Astrocyte (in vitro differentiated cells and primary cell): ENCODE results near the gene SNRPB2. TPM values are rescaled to one million over a fixed set of nuclear protein-coding genes. Genes with fewer than 3 reads are reported as not detected.

Source experiments
- DNase-seq: peaks from one replicate; pipeline ENCODE4 v3.0.0-alpha.2; 2010; ENCODE audit warnings: low read depth
- FAIRE-seq: peaks from 2 replicates; lab custom pipeline; 2011; peaks lifted over from hg19 to GRCh38; lab: Jason Lieb, UNC
- H2AFZ ChIP-seq: 2 replicates; pipeline ENCODE4 v1.6.0; 2012; ENCODE audit warnings: low read depth, low read length, inconsistent platforms
- H3K27ac ChIP-seq: 2 replicates; pipeline ENCODE4 v1.5.1; 2011; ENCODE audit warnings: low read depth, low read length, inconsistent platforms
- H3K27me3 ChIP-seq: 2 replicates; pipeline ENCODE4 v1.6.0; 2011; ENCODE audit warnings: low read length, inconsistent platforms; ENCODE audit not compliant: insufficient read depth
- H3K36me3 ChIP-seq: 2 replicates; pipeline ENCODE4 v1.5.1; 2011; ENCODE audit warnings: low read length, inconsistent platforms; ENCODE audit not compliant: insufficient read depth
- H3K4me1 ChIP-seq: 2 replicates; pipeline ENCODE4 v1.5.1; 2011; ENCODE audit warnings: low read length, inconsistent platforms; ENCODE audit not compliant: insufficient read depth
- H3K4me2 ChIP-seq: 2 replicates; pipeline ENCODE4 v1.6.0; 2012; ENCODE audit warnings: low read length, inconsistent platforms
- H3K4me3 ChIP-seq: 2 replicates; pipeline ENCODE4 v1.5.1; 2011; ENCODE audit warnings: low read depth, mild to moderate bottlenecking, low read length, inconsistent platforms; ENCODE audit not compliant: insufficient read depth
- H3K79me2 ChIP-seq: 2 replicates; pipeline ENCODE4 v1.6.0; 2012; ENCODE audit warnings: mild to moderate bottlenecking, low read length, inconsistent platforms; ENCODE audit not compliant: insufficient read depth
- H3K9ac ChIP-seq: 2 replicates; pipeline ENCODE4 v1.6.0; 2012; ENCODE audit warnings: mild to moderate bottlenecking, low read length, inconsistent platforms
- H3K9me3 ChIP-seq: 2 replicates; pipeline ENCODE4 v1.5.1; 2012; ENCODE audit warnings: low read depth, mild to moderate bottlenecking, low read length, inconsistent platforms; ENCODE audit not compliant: insufficient read depth
- H4K20me1 ChIP-seq: 2 replicates; pipeline ENCODE4 v1.6.0; 2012; ENCODE audit warnings: low read length, inconsistent platforms; ENCODE audit not compliant: insufficient read depth
- H3K27ac Mint-ChIP-seq: one replicate; pipeline ENCODE4 v1.8.0; 2021; ENCODE audit warnings: mild to moderate bottlenecking, mixed read lengths; ENCODE audit not compliant: unreplicated experiment
- H3K27me3 Mint-ChIP-seq: one replicate; pipeline ENCODE4 v1.8.0; 2021; ENCODE audit warnings: low read depth, mixed read lengths; ENCODE audit not compliant: unreplicated experiment
- H3K36me3 Mint-ChIP-seq: one replicate; pipeline ENCODE4 v1.8.0; 2021; ENCODE audit warnings: low read depth, mixed read lengths; ENCODE audit not compliant: unreplicated experiment
- H3K4me1 Mint-ChIP-seq: one replicate; pipeline ENCODE4 v1.8.0; 2021; ENCODE audit warnings: low read depth, mixed read lengths; ENCODE audit not compliant: unreplicated experiment
- H3K4me3 Mint-ChIP-seq: one replicate; pipeline ENCODE4 v1.8.0; 2021; ENCODE audit warnings: mild to moderate bottlenecking, moderate library complexity, mixed read lengths; ENCODE audit not compliant: unreplicated experiment
- H3K9me3 Mint-ChIP-seq: one replicate; pipeline ENCODE4 v1.8.0; 2021; ENCODE audit warnings: mild to moderate bottlenecking, mixed read lengths; ENCODE audit not compliant: unreplicated experiment
- EZH2 ChIP-seq: IDR thresholded peaks from 2 replicates; pipeline ENCODE4 v1.6.1; 2012; ENCODE audit warnings: mild to moderate bottlenecking, low read length, inconsistent platforms; ENCODE audit not compliant: insufficient read depth
- total RNA-seq: library from RNA; stranded (reverse); gene quantifications from 2 replicates; pipeline ENCODE4 v1.2.1, GENCODE V29; 2021
- TF ChIP-seq, protein P1 (sequence below): IDR thresholded peaks from 2 replicates; pipeline ENCODE4 v1.5.1; 2011; ENCODE audit warnings: low read depth, mild to moderate bottlenecking, inconsistent platforms, low read length, moderate library complexity; ENCODE audit not compliant: insufficient read depth

Gene SNRPB2
- total RNA-seq, 1 donor from 2014 or later: 76.3 TPM

- no peaks in the 10 kb centered on the region for H4K20me1 ChIP-seq
- no peak for TF ChIP-seq EZH2
- TF ChIP-seq, protein P1, sequence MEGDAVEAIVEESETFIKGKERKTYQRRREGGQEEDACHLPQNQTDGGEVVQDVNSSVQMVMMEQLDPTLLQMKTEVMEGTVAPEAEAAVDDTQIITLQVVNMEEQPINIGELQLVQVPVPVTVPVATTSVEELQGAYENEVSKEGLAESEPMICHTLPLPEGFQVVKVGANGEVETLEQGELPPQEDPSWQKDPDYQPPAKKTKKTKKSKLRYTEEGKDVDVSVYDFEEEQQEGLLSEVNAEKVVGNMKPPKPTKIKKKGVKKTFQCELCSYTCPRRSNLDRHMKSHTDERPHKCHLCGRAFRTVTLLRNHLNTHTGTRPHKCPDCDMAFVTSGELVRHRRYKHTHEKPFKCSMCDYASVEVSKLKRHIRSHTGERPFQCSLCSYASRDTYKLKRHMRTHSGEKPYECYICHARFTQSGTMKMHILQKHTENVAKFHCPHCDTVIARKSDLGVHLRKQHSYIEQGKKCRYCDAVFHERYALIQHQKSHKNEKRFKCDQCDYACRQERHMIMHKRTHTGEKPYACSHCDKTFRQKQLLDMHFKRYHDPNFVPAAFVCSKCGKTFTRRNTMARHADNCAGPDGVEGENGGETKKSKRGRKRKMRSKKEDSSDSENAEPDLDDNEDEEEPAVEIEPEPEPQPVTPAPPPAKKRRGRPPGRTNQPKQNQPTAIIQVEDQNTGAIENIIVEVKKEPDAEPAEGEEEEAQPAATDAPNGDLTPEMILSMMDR: no peak
- DNase-seq (no peak), FAIRE-seq (no peak)
- Mint-ChIP-seq H3K36me3 (no peaks in the 10 kb centered on the region), H3K9me3 (no peaks in the 10 kb centered on the region), H3K4me1 (no peaks in the 10 kb centered on the region), H3K27me3 (peaks cover 4% of the 10 kb centered on the region), H3K27ac (no peak overlapping the region), H3K4me3 (no peak overlapping the region)
- no peaks in the 10 kb centered on the region for H3K79me2 ChIP-seq
- no peaks in the 10 kb centered on the region for H3K36me3 ChIP-seq
- no peak overlapping the region for H2AFZ ChIP-seq
- H3K27ac ChIP-seq: no peak overlapping the region
- no peaks in the 10 kb centered on the region for H3K9me3 ChIP-seq
- no peaks in the 10 kb centered on the region for H3K4me1 ChIP-seq
- peaks cover 4% of the 10 kb centered on the region for H3K27me3 ChIP-seq
- no peak overlapping the region for H3K4me2 ChIP-seq
- no peak overlapping the region for H3K9ac ChIP-seq
- no peak overlapping the region for H3K4me3 ChIP-seq
These were observed 15.6 kb upstream of the SNRPB2 start for GRCh38 chr20:16714242-16714641.

DNA sequence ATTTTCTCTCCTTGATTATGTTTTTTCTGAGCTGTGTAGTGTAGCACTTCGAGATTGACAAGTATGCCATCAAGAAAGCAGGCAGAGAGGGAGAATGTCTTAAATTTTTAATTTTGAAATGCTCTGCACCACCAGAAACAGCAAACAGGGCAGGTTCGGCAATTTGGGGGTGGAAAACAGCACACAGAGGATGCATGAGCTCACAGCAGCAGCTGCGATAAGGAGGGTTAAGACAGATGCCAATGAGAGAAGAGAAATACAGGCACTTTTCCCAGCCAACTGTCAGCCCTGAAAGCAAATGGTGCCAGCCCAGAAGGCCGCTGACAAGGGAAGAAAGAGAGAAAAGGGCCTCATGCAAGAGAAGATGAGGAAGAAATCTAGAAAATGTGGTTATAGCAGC lies 15.1 kb upstream of the SNRPB2 start:
- H3K27me3 ChIP-seq: peaks cover 4% of the 10 kb centered on the region
- H3K27ac ChIP-seq: no peak overlapping the region
- H3K4me3 ChIP-seq: no peak overlapping the region
- no peaks in the 10 kb centered on the region for H4K20me1 ChIP-seq
- Mint-ChIP-seq H3K27ac (no peak overlapping the region), H3K4me1 (no peaks in the 10 kb centered on the region), H3K36me3 (no peaks in the 10 kb centered on the region), H3K9me3 (no peaks in the 10 kb centered on the region), H3K27me3 (peaks cover 4% of the 10 kb centered on the region), H3K4me3 (no peak overlapping the region)
- H3K36me3 ChIP-seq: no peaks in the 10 kb centered on the region
- TF ChIP-seq, protein P1: no peak
- TF ChIP-seq EZH2: no peak
- no peaks in the 10 kb centered on the region for H3K4me1 ChIP-seq
- FAIRE-seq (no peak), DNase-seq (no peak)
- no peaks in the 10 kb centered on the region for H3K9me3 ChIP-seq
- H3K9ac ChIP-seq: no peak overlapping the region
- H2AFZ ChIP-seq: no peak overlapping the region
- no peak overlapping the region for H3K4me2 ChIP-seq
- no peaks in the 10 kb centered on the region for H3K79me2 ChIP-seq

GRCh38 chr20:16719421-16719820 lies 10.4 kb upstream of the SNRPB2 start:
- Histone ChIP-seq H3K9me3 (no peaks in the 10 kb centered on the region), H3K9ac (no peak overlapping the region), H3K27me3 (peaks cover 7% of the 10 kb centered on the region), H3K79me2 (no peaks in the 10 kb centered on the region), H3K36me3 (no peaks in the 10 kb centered on the region), H3K4me3 (no peak overlapping the region), H4K20me1 (no peaks in the 10 kb centered on the region), H3K27ac (no peak overlapping the region), H3K4me1 (no peaks in the 10 kb centered on the region), H2AFZ (no peak overlapping the region), H3K4me2 (no peak overlapping the region)
- Mint-ChIP-seq H3K4me3 (no peak overlapping the region), H3K27ac (no peak overlapping the region), H3K36me3 (no peaks in the 10 kb centered on the region), H3K27me3 (no peaks in the 10 kb centered on the region), H3K4me1 (no peaks in the 10 kb centered on the region), H3K9me3 (no peaks in the 10 kb centered on the region)
- TF ChIP-seq, protein P1: no peak
- TF ChIP-seq EZH2: no peak
- DNase-seq (no peak), FAIRE-seq (no peak)
